22Rv1 (cell line): ENCODE data around the gene IFITM10.

Experiments used
- ZFX ChIP-seq: fragments of 450-650 bp; IDR thresholded peaks from 2 replicates; pipeline ENCODE4 v1.6.1; 2017; ENCODE audit warnings: antibody characterized with exemption, borderline replicate concordance
- TF ChIP-seq, protein P1 (sequence below): fragments of 450-650 bp; IDR thresholded peaks from 2 replicates; pipeline ENCODE4 v1.5.1; 2017; ENCODE audit warnings: mild to moderate bottlenecking

DNA sequence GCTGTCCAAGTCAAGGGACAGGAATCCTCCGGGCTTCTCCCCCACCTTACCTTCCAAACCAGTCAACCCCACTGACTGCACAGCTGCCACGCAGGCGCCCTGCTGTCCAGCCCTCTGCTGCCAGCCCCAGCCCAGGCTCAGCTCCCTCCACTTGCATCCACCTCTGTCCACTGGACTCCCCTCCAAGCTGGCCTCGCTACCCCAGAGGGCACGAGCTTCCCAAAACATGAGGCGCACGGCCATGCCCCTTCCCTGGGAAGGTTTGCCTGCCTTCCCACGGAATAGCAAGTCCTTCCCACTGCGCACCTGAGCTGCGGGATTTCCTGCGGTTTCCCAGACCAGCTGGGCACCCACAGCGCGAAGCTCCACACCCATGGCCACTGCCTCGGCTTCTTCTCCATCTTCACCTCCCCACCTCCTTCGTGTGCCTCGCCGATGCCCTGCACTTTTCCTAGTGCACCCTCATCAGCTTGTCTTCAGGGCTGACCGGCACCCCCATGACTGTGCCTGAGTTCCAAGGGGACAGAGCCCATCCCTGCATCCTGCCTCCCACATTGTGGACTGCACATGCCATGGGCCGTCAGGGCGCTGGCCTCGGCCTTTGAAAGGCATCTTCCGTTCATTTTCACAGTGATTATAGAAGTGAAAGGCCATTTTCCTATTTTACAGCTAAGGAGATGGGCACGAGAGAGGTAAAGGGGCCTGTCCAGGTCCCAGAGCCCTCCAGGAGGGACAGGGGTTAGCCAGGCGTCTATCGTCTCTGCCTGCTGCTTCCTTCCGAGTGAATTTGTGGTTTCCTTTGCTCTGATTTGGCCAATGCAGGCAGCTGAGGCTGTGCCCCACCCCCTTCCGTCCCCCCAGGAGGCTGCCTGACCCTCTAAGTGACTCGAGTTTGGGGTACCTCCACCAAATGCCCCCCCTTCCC, 16.4 kb downstream of the IFITM10 start:
- TF ChIP-seq ZFX: no peak
- TF ChIP-seq, protein P1, sequence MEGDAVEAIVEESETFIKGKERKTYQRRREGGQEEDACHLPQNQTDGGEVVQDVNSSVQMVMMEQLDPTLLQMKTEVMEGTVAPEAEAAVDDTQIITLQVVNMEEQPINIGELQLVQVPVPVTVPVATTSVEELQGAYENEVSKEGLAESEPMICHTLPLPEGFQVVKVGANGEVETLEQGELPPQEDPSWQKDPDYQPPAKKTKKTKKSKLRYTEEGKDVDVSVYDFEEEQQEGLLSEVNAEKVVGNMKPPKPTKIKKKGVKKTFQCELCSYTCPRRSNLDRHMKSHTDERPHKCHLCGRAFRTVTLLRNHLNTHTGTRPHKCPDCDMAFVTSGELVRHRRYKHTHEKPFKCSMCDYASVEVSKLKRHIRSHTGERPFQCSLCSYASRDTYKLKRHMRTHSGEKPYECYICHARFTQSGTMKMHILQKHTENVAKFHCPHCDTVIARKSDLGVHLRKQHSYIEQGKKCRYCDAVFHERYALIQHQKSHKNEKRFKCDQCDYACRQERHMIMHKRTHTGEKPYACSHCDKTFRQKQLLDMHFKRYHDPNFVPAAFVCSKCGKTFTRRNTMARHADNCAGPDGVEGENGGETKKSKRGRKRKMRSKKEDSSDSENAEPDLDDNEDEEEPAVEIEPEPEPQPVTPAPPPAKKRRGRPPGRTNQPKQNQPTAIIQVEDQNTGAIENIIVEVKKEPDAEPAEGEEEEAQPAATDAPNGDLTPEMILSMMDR: no peak
